ENCODE data around the gene MEX3D.

GRCh38 chr19:1524287-1524971 is 43.7 kb downstream of the MEX3D start:
- no peak for TF ChIP-seq EZH2 (IDR thresholded peaks at IDR 0.05; ENCODE audit: borderline replicate concordance, insufficient read depth, low read depth, low read length, poor library complexity, severe bottlenecking)
- TF ChIP-seq, protein P1, sequence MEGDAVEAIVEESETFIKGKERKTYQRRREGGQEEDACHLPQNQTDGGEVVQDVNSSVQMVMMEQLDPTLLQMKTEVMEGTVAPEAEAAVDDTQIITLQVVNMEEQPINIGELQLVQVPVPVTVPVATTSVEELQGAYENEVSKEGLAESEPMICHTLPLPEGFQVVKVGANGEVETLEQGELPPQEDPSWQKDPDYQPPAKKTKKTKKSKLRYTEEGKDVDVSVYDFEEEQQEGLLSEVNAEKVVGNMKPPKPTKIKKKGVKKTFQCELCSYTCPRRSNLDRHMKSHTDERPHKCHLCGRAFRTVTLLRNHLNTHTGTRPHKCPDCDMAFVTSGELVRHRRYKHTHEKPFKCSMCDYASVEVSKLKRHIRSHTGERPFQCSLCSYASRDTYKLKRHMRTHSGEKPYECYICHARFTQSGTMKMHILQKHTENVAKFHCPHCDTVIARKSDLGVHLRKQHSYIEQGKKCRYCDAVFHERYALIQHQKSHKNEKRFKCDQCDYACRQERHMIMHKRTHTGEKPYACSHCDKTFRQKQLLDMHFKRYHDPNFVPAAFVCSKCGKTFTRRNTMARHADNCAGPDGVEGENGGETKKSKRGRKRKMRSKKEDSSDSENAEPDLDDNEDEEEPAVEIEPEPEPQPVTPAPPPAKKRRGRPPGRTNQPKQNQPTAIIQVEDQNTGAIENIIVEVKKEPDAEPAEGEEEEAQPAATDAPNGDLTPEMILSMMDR (IDR thresholded peaks at IDR 0.05): no peak
